ENCODE data around the gene NOS3. TPM values are rescaled to one million over a fixed set of nuclear protein-coding genes. Genes with fewer than 3 reads are reported as not detected.

The NOS3 gene
- total and polyA plus RNA-seq, 8 donors = 7.5 to 21.8 (median 10.4) TPM

- Histone ChIP-seq H3K9me3 (no peaks in the 10 kb centered on the region), H3K36me3 (peaks cover 0 to 48% of the 10 kb centered on the region in 2 donors), H3K27ac (no peak overlapping the region), H3K4me3 (no peak overlapping the region), H3K4me1 (peaks cover 12 to 20% of the 10 kb centered on the region in 2 donors), H3K27me3 (no peaks in the 10 kb centered on the region)
- DNase-seq (no peak), ATAC-seq (no peak)
- intact Hi-C loops (cut with DNase I) = no loop called here
- TF ChIP-seq CTCF (IDR thresholded peaks at IDR 0.05) = no peak
These were observed 44.4 kb downstream of the NOS3 start for GRCh38 chr7:151035026-151035717.

GRCh38 chr7:151035902-151036301 lies 45.1 kb downstream of the NOS3 start:
- intact Hi-C loops (cut with DNase I) = no loop called here
- TF ChIP-seq CTCF (IDR thresholded peaks at IDR 0.05) = no peak
- DNase-seq (no peak), ATAC-seq (no peak)
- H3K36me3 ChIP-seq = peaks cover 0 to 48% of the 10 kb centered on the region in 2 donors
- no peak overlapping the region for H3K27ac ChIP-seq
- H3K4me1 ChIP-seq = peaks cover 12 to 22% of the 10 kb centered on the region in 2 donors
- no peak overlapping the region for H3K4me3 ChIP-seq
- H3K9me3 ChIP-seq = no peaks in the 10 kb centered on the region
- no peaks in the 10 kb centered on the region for H3K27me3 ChIP-seq

- TF ChIP-seq CTCF (IDR thresholded peaks at IDR 0.05) = no peak
- Histone ChIP-seq H3K9me3 (no peaks in the 10 kb centered on the region), H3K4me3 (no peak overlapping the region), H3K27me3 (no peaks in the 10 kb centered on the region), H3K4me1 (peaks cover 12 to 22% of the 10 kb centered on the region in 2 donors), H3K36me3 (peaks cover 0 to 55% of the 10 kb centered on the region in 2 donors), H3K27ac (peak overlapping the region; percentile 55 to 71)
- intact Hi-C loops (cut with DNase I) = no loop called here
- DNase-seq (peak in 3 of 4 donors; percentile 19 to 94 (median 85)), ATAC-seq (peak; percentile 86)
These were observed 48.4 kb downstream of the NOS3 start for GRCh38 chr7:151038951-151039849.

GRCh38 chr7:151039850-151040548 lies 49.2 kb downstream of the NOS3 start:
- ATAC-seq (peak; percentile 8), DNase-seq (no peak)
- Histone ChIP-seq H3K27me3 (no peaks in the 10 kb centered on the region), H3K27ac (peak overlapping the region in 1 of 2 donors; percentile 55), H3K4me1 (peaks cover 12 to 22% of the 10 kb centered on the region in 2 donors), H3K9me3 (no peaks in the 10 kb centered on the region), H3K4me3 (no peak overlapping the region), H3K36me3 (peaks cover 0 to 55% of the 10 kb centered on the region in 2 donors)
- intact Hi-C loops (cut with DNase I) = no loop called here
- TF ChIP-seq CTCF (IDR thresholded peaks at IDR 0.05) = no peak

All from left lung (tissue), 10 donors.